HEK293T (cell line): ENCODE data around the gene FNDC4.

Source experiments
- ARNT ChIP-seq: fragments of 450-650 bp; IDR thresholded peaks from 2 replicates; pipeline ENCODE4 v1.6.1; 2017; ENCODE audit warnings: mild to moderate bottlenecking
- BHLHE40 ChIP-seq: fragments of 450-650 bp; IDR thresholded peaks from 2 replicates; pipeline ENCODE4 v1.6.1; 2016; ENCODE audit warnings: mild to moderate bottlenecking, moderate library complexity, borderline replicate concordance
- FOXA1 ChIP-seq: fragments of 450-650 bp; IDR thresholded peaks from 2 replicates; pipeline ENCODE4 v1.6.1; 2016; ENCODE audit warnings: mild to moderate bottlenecking
- FOXK2 ChIP-seq: fragments of 450-650 bp; IDR thresholded peaks from 2 replicates; pipeline ENCODE4 v1.6.1; 2016; ENCODE audit warnings: mild to moderate bottlenecking
- FOXM1 ChIP-seq: fragments of 450-650 bp; IDR thresholded peaks from 2 replicates; pipeline ENCODE4 v1.6.1; 2017; ENCODE audit warnings: mild to moderate bottlenecking, borderline replicate concordance
- HDGF ChIP-seq: fragments of 450-650 bp; IDR thresholded peaks from 2 replicates; pipeline ENCODE4 v1.6.1; 2017; ENCODE audit warnings: antibody characterized with exemption, borderline replicate concordance
- L3MBTL2 ChIP-seq: fragments of 450-650 bp; conservative IDR thresholded peaks from 2 replicates; pipeline ENCODE4 v1.6.1; 2016; ENCODE audit warnings: mild to moderate bottlenecking
- LEF1 ChIP-seq: fragments of 450-650 bp; IDR thresholded peaks from 2 replicates; pipeline ENCODE4 v1.6.1; 2017; ENCODE audit warnings: mild to moderate bottlenecking, borderline replicate concordance
- SP1 ChIP-seq: fragments of 450-650 bp; IDR thresholded peaks from 2 replicates; pipeline ENCODE4 v1.6.1; 2017
- SUZ12 ChIP-seq: fragments of 450-650 bp; IDR thresholded peaks from 2 replicates; pipeline ENCODE4 v1.6.1; 2016; ENCODE audit warnings: mild to moderate bottlenecking
- TARDBP ChIP-seq: fragments of 450-650 bp; IDR thresholded peaks from 2 replicates; pipeline ENCODE4 v1.6.1; 2016
- ZNF384 ChIP-seq: fragments of 450-650 bp; IDR thresholded peaks from 2 replicates; pipeline ENCODE4 v1.6.1; 2016

- no peak for TF ChIP-seq SP1
- no peak for TF ChIP-seq SUZ12
- TF ChIP-seq L3MBTL2: no peak
- no peak for TF ChIP-seq FOXK2
- no peak for TF ChIP-seq HDGF
- no peak for TF ChIP-seq TARDBP
- no peak for TF ChIP-seq FOXA1
- no peak for TF ChIP-seq ARNT
- TF ChIP-seq LEF1: no peak
- no peak for TF ChIP-seq FOXM1
- TF ChIP-seq BHLHE40: no peak
- no peak for TF ChIP-seq ZNF384
Measured at GRCh38 chr2:27507293-27507692, 12.3 kb upstream of the FNDC4 start.
